Stimulated activated CD4-positive, alpha-beta T cell treated with anti-CD3 and anti-CD28 coated beads, Interleukin-2, amount 100 ng/mL, for 24 hours (primary cell): ENCODE results near the gene LYZL1.
"Not testable (repeated sequence)": the region's sequence is repeated elsewhere in the genome, so short reads cannot be mapped to it uniquely, and the experiment has no call there.

Source experiments
- DNase-seq, 2 donors: peaks; one replicate each; pipeline ENCODE4 v3.0.0-alpha.2; 2020

The LYZL1 gene

GRCh38 chr10:29310463-29310862, 21.6 kb downstream of the LYZL1 start:
- not testable (repeated sequence) for DNase-seq

- no peak for DNase-seq
Measured at GRCh38 chr10:29313071-29313470, 24.2 kb downstream of the LYZL1 start.

GRCh38 chr10:29314726-29315125, 25.9 kb downstream of the LYZL1 start:
- no peak for DNase-seq

DNA sequence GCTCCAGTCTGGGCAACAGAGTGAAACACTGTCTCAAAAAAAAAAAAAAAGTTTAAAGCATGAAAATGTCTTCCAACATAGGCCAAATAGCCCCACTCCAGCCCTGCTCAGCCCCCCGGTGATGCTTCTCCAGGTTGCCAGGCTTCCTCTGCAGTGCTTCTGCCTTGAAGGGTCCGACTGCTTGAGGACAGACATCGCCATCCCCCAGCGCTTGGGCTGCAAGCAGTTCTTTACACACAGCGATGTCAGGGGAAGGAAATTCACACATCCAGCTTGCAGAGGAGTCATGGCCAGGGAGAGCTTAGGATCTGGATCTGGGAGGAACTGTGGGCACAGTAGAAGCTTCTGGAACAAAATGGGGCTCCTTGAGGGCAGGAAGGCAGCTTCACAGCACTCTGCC, 26.9 kb downstream of the LYZL1 start:
- no peak for DNase-seq

- DNase-seq, result no peak
Measured at GRCh38 chr10:29316308-29317026, 27.6 kb downstream of the LYZL1 start.

DNA sequence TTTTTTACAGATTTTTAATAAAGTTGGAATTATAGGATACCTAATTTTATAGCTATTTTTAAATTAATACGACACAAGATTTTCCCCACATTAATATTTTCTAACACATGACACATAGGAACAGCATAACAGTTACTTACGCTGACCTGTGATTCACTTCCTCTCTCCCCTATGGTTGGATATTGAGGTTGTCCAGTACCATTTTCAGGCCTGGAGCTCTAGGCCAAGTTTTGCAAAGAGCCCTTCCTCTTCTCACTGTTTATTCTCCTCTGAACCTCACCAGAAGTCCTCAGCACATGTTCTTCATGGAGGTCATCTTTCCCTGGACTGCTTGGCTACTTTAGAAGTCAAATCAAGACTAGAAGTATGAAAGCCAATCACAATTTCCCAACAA, 28.2 kb downstream of the LYZL1 start:
- no peak for DNase-seq

- no peak for DNase-seq
Measured at GRCh38 chr10:29317423-29318021, 28.7 kb downstream of the LYZL1 start.

GRCh38 chr10:29318141-29319071, 29.5 kb downstream of the LYZL1 start:
- peak in 1 of 2 donors; percentile 17 for DNase-seq

DNA sequence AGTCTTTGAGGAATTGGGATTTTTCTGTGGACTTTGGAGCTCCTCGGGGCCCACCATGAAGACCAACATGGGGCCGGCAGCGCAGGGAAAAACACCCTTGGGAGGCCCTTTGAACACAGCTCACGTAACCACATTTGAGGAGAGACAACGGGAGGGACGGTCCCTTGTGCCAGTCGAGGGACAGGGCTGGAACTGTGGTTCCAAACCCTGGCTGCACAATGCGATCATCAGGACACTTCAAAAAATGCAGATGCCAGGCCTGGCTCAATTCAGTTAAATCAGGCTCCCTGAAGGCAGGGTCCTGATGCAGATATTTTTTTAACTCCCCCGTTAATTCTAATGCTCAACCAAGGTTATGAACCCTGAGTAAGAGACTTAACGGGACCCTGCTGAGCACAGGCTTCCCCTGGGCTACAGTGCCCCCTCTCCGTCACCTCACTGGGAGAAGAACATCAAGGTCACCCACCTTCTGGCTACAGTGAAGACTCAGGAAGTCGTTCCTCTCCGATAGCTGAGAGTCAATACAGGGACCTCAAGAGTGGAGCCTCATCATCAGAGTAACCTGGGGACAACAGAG, 30.4 kb downstream of the LYZL1 start:
- DNase-seq, result no peak

GRCh38 chr10:29320680-29321121, 31.8 kb downstream of the LYZL1 start:
- not testable (repeated sequence) for DNase-seq

DNA sequence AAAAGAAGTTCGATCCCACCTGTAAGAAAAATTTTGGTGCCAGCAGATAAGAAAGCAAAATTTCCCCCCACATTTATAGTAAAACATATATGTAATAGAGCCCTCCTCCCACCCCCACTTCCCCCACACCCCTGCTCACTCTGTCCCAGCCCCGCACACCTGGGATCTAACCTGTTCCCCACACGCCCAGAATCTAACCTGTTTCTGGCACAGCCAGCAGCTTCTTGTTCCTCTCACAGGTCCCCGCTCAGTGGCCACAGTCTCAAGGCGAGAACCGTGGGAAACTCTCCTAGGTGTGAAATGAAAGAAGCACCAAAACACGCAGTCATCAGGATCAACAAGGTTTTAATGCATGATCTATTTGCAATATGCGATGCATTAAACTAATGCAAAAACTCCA, 32.8 kb downstream of the LYZL1 start:
- DNase-seq, result no peak

- no peak for DNase-seq
Measured at GRCh38 chr10:29322918-29323317, 34.0 kb downstream of the LYZL1 start.

DNA sequence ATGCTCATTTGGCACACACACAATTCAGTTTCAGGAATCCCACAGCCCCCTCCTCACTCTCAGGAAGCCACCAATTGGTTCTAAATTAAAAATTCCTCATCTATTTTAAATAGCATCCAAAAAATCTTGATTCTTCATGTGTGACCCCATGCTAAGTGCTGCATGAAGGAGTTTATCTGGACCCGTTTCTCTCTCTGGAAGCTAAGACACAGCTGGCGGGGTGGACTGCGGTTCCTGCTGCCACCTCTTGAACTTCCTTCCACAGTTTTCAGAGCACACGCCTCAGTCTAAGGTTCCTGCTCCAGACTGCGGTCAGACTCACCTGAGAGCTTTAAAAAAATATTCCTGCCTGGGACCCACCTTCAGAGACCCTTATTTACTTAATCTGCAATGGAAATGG, 34.5 kb downstream of the LYZL1 start:
- no peak for DNase-seq

GRCh38 chr10:29324220-29324841, 35.5 kb downstream of the LYZL1 start:
- no peak for DNase-seq

DNA sequence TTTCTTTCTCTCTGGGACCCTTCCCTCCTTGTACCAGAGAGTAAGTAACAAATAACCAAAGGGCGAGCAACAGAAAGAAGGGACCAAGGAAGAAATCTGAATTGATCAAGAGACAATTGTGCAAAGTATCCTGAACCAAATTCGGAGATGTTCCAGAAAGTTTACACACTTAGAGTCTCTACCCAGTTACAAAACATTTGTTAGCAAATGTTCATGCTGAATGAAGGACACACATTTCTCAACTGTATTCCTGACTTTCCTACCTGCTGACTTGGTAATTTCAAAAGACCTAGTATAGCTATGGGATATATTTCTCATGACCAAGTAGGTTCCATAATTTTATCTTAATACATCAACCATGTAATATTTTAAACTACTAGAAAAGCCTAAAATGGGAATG, 37.4 kb downstream of the LYZL1 start:
- DNase-seq, result no peak

- no peak for DNase-seq
Measured at GRCh38 chr10:29326886-29327745, 38.2 kb downstream of the LYZL1 start.

DNA sequence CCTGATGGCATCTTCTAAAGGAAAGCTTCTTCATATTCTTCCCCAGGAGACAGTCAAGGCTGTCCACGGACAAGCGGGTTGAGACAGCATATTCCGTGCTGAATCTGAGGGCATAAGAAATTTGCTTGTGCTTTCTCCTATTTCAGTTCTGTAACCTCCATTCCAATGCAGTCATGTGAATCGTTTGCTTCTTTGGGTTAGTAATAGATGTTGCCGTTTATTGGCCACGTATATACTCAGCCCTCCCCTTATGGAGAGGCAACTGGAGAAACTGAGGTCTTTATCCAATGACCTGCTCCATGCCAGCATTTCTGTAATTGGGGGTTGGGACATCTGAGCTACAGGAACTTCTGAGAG, 38.9 kb downstream of the LYZL1 start:
- DNase-seq, result no peak

GRCh38 chr10:29328983-29329382, 40.1 kb downstream of the LYZL1 start:
- no peak for DNase-seq

GRCh38 chr10:29329420-29329819, 40.5 kb downstream of the LYZL1 start:
- no peak for DNase-seq

- no peak for DNase-seq
Measured at GRCh38 chr10:29332061-29332760, 43.3 kb downstream of the LYZL1 start.

- no peak for DNase-seq
Measured at GRCh38 chr10:29332761-29333148, 43.9 kb downstream of the LYZL1 start.
